GM19397 (cell line): ENCODE results near the gene PAX7.
"Not testable (repeated sequence)": the region's sequence is repeated elsewhere in the genome, so short reads cannot be mapped to it uniquely, and the experiment has no call there.

Source experiments
- ATAC-seq: cut with Tn5 transposase; IDR thresholded peaks from one replicate; pipeline ENCODE4 v1.9.1; 2021; ENCODE audit warnings: mild to moderate bottlenecking, moderate library complexity; ENCODE audit not compliant: unreplicated experiment

The PAX7 gene

GRCh38 chr1:18630511-18631495 lies at the start of gene PAX7:
TSS of gene PAX7 (plus strand) at chr1:18630846. CDS start at chr1:18631604, 758 bp downstream.
- ATAC-seq, result no peak

- ATAC-seq, result no peak
These were observed 49.2 kb upstream of the PAX7 start for GRCh38 chr1:18581420-18581880.

- no peak for ATAC-seq
These were observed 47.8 kb upstream of the PAX7 start for GRCh38 chr1:18582890-18583289.

GRCh38 chr1:18583326-18583941 lies 47.2 kb upstream of the PAX7 start:
- ATAC-seq, result no peak

GRCh38 chr1:18586016-18586415 lies 44.6 kb upstream of the PAX7 start:
- ATAC-seq, result not testable (repeated sequence)

- ATAC-seq, result no peak
These were observed 42.6 kb upstream of the PAX7 start for GRCh38 chr1:18588093-18588492.

- ATAC-seq, result no peak
These were observed 38.3 kb upstream of the PAX7 start for GRCh38 chr1:18592368-18592767.

- no peak for ATAC-seq
These were observed 33.2 kb upstream of the PAX7 start for GRCh38 chr1:18597160-18598042.

GRCh38 chr1:18599086-18599485 lies 31.6 kb upstream of the PAX7 start:
- no peak for ATAC-seq

- ATAC-seq, result no peak
These were observed 30.9 kb upstream of the PAX7 start for GRCh38 chr1:18599704-18600103.

- ATAC-seq, result no peak
These were observed 28.0 kb upstream of the PAX7 start for GRCh38 chr1:18602533-18603211.

- ATAC-seq, result no peak
These were observed 27.3 kb upstream of the PAX7 start for GRCh38 chr1:18603212-18603852.

GRCh38 chr1:18606443-18607288 lies 24.0 kb upstream of the PAX7 start:
- ATAC-seq, result no peak

- no peak for ATAC-seq
These were observed 23.3 kb upstream of the PAX7 start for GRCh38 chr1:18607289-18607760.

- no peak for ATAC-seq
These were observed 22.1 kb upstream of the PAX7 start for GRCh38 chr1:18608534-18608933.

- no peak for ATAC-seq
These were observed 19.3 kb upstream of the PAX7 start for GRCh38 chr1:18611311-18611710.

- ATAC-seq, result no peak
These were observed 18.6 kb upstream of the PAX7 start for GRCh38 chr1:18612073-18612472.

- ATAC-seq, result no peak
These were observed 16.4 kb upstream of the PAX7 start for GRCh38 chr1:18614069-18614735.
